Large intestine (tissue), 3 donors: ENCODE data around the gene CEP350. TPM values are rescaled to one million over a fixed set of nuclear protein-coding genes. Genes with fewer than 3 reads are reported as not detected.

Source experiments
- DNase-seq, 2 donors: peaks; one replicate each; pipeline versions ENCODE4 v3.0.0 to v3.0.0-alpha.2; 2013
- H3K27ac ChIP-seq: one replicate; pipeline ENCODE4 v1.5.1; 2013; ENCODE audit warnings: low read length
- H3K27me3 ChIP-seq: 2 replicates; pipeline ENCODE4 v1.6.1; 2013; ENCODE audit warnings: low read length; ENCODE audit not compliant: control insufficient read depth, insufficient read depth
- H3K36me3 ChIP-seq: 2 replicates; pipeline ENCODE4 v1.6.1; 2013; ENCODE audit warnings: low read length; ENCODE audit not compliant: control insufficient read depth, insufficient read depth
- H3K4me1 ChIP-seq: one replicate; pipeline ENCODE4 v1.6.1; 2013; ENCODE audit warnings: low read length; ENCODE audit not compliant: control insufficient read depth, insufficient read depth
- H3K4me3 ChIP-seq: one replicate; pipeline ENCODE4 v1.5.1; 2013; ENCODE audit warnings: low read length
- H3K9me3 ChIP-seq: one replicate; pipeline ENCODE4 v1.6.1; 2013; ENCODE audit warnings: mild to moderate bottlenecking, low read depth, low read length, moderate library complexity; ENCODE audit not compliant: control insufficient read depth
- WGBS: methylation state at CpG from one replicate; pipeline ENCODE4 v1.1.5; 2013; ENCODE audit warnings: low lambda C conversion rate; ENCODE audit not compliant: insufficient coverage; 5-methylcytosine and 5-hydroxymethylcytosine counted together
- polyA plus RNA-seq: library from polyadenylated mRNA; unstranded; fragments of 120-200 nt; gene quantifications from one replicate; pipeline ENCODE4 v1.2.1, GENCODE V29; 2013

Gene CEP350
- polyA plus RNA-seq, 1 donor, result 34.2 TPM

DNA sequence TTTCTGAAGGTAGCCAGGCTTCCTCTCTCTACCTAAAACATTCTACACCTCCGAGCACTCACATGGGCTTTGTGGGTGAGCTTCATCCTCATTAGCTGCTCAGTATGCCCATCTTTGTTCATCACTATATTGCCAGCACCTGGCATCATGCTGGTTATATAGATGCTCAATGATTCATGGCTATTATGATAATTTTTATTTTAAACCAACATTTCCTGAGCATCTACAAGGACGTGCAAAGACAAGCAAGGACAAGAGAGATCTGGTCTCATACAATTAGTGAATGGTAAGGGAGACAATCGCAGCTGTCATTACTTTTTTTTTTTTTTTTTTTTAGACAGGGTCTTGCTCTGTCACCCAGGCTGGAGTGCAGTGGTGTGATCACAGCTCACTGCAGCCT is 188.7 kb downstream of the CEP350 start:
- no peaks in the 10 kb centered on the region for H3K9me3 ChIP-seq

DNA sequence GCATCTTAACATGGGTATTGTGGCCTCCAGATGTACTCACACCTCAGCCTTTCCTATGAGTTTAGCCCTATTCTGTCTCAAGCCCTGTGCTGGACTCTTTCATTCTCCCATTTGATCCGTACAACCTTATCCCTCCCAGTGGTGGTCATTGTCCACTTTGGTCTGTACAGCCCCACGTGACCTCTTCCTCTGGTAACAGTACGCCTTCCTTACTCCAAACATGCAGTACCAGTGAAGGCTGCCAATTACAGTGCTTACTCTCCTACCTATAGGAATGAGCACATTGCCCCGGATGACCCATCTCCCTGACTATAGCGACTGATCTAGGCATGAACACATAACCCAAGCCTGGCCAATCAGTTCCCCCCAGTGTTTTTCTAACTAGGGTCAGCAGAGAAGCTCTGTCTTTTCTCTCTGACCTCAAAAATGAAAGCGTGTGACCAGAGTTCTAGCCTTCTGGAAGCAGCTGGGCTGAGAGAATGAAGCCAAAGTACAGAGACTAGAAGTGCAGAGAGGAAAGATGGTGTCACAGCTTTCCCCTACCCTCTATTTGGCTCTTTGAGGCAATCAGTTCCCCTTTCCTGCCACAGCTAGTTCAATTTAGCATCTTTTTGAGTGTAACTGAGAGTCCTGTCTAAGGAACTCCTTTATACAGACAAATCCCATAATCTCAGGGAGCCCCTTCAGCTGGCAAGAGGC is 190.2 kb downstream of the CEP350 start:
- no peak for DNase-seq
- no peaks in the 10 kb centered on the region for H3K36me3 ChIP-seq
- H3K4me3 ChIP-seq, result no peak overlapping the region
- no CpG with 5 or more reads among the region's 6 CpGs for WGBS
- peaks cover 11% of the 10 kb centered on the region for H3K27me3 ChIP-seq
- H3K9me3 ChIP-seq, result no peaks in the 10 kb centered on the region
- H3K27ac ChIP-seq, result no peak overlapping the region
- no peaks in the 10 kb centered on the region for H3K4me1 ChIP-seq

More for the DNA sequence above, 188.7 kb downstream of the CEP350 start:
- peaks cover 6% of the 10 kb centered on the region for H3K27me3 ChIP-seq
- no peaks in the 10 kb centered on the region for H3K4me1 ChIP-seq
- no peak overlapping the region for H3K4me3 ChIP-seq
- WGBS, result 75% methylated on average over 1 of the region's 3 CpGs
- no peaks in the 10 kb centered on the region for H3K36me3 ChIP-seq
- no peak overlapping the region for H3K27ac ChIP-seq
- no peak for DNase-seq

DNA sequence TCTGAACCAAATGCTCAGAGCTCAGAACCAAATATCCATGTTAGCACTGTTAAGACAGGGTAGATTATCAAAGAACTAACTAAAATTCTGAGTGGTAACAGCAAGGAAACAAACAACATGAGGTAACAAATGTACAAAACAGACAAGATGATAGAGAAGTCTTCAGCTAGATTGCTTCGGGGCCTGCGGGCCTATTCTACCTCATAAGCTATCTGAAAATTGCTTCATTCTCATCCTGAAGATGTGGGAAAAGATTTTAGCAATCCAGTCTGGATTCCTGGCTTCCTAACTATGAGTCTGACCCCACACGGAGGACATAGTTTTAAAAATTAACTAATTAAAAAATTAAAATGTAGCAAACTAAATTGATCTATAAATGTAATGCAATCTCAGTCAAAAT is 190.8 kb downstream of the CEP350 start:
- no peaks in the 10 kb centered on the region for H3K4me1 ChIP-seq
- DNase-seq, result no peak
- no peaks in the 10 kb centered on the region for H3K36me3 ChIP-seq
- no peak overlapping the region for H3K4me3 ChIP-seq
- peaks cover 11% of the 10 kb centered on the region for H3K27me3 ChIP-seq
- no peak overlapping the region for H3K27ac ChIP-seq
- no peaks in the 10 kb centered on the region for H3K9me3 ChIP-seq
- no CpG with 5 or more reads among the region's 3 CpGs for WGBS

DNA sequence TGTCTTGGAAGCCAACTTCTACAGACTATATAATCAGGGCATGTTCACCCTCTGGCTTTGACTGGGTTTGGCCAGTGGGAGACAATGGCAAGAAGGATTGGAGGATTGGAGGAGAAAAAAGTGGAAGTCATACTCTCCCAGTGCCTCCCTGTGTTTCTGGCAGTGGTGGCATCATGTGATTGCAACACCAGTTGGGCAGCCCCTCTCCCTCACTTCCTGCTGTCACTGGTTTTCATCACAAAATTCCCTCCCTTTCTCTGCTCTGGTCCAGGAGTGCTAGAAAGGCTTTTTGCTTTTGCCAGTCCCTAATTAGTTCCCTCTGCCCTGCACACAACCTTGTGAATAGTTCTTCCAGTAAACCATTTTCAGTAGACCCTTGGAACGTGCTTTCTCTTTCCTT is 196.4 kb downstream of the CEP350 start:
- H3K27me3 ChIP-seq, result peaks cover 31% of the 10 kb centered on the region
- WGBS, result 89% methylated on average over 1 of the region's 1 CpG
- no peak overlapping the region for H3K27ac ChIP-seq
- no peak for DNase-seq
- H3K4me3 ChIP-seq, result no peak overlapping the region
- H3K36me3 ChIP-seq, result no peaks in the 10 kb centered on the region
- no peaks in the 10 kb centered on the region for H3K9me3 ChIP-seq
- H3K4me1 ChIP-seq, result peaks cover 5% of the 10 kb centered on the region

DNA sequence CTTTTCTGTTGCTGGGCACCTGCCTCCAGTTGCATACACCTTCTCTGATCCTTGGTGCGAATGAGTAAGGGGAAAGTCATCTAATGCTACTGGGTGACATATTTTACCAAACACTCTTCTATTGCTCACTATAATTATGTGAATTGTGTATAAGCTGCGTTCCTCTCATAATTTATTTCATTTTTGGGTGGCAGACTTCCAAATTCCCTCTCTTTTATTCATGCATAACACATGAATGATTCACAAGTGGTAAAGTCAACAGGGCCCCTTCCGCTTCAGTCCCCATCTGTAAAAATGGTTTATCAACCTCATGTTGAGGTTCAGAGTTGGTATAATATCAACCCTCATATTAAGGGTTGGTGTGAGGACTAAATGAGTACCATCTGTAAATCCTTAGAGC is 196.9 kb downstream of the CEP350 start:
- peaks cover 31% of the 10 kb centered on the region for H3K27me3 ChIP-seq

DNA sequence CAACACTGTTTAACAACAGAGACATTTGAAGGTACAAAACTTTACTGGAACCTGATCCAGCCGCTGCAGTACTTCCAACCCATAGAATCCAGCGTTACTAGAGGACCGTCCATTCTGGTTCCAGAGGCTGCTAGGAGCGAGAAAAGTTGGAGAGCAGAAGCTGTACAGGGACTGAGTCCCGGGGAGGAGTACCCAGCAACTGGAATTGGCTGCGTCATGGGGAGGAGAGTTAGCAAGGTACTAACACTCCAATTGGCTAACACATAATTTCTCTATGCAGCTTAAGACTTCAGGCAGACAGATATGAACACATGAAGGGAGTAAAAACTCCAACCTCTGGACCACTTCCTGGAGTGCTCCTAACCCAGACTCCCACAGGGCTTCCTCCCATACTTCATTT is 198.0 kb downstream of the CEP350 start:
- Histone ChIP-seq H3K4me3 (no peak overlapping the region), H3K27me3 (peaks cover 31% of the 10 kb centered on the region), H3K9me3 (no peaks in the 10 kb centered on the region), H3K36me3 (no peaks in the 10 kb centered on the region), H3K4me1 (peaks cover 10% of the 10 kb centered on the region), H3K27ac (no peak overlapping the region)
- WGBS, result no CpG with 5 or more reads among the region's 6 CpGs
- DNase-seq, result no peak

More for the DNA sequence above, 196.9 kb downstream of the CEP350 start:
- H3K4me3 ChIP-seq, result no peak overlapping the region
- no peak for DNase-seq
- H3K9me3 ChIP-seq, result no peaks in the 10 kb centered on the region
- H3K4me1 ChIP-seq, result peaks cover 5% of the 10 kb centered on the region
- no peak overlapping the region for H3K27ac ChIP-seq
- no peaks in the 10 kb centered on the region for H3K36me3 ChIP-seq
- WGBS, result 100% methylated on average over 1 of the region's 3 CpGs

DNA sequence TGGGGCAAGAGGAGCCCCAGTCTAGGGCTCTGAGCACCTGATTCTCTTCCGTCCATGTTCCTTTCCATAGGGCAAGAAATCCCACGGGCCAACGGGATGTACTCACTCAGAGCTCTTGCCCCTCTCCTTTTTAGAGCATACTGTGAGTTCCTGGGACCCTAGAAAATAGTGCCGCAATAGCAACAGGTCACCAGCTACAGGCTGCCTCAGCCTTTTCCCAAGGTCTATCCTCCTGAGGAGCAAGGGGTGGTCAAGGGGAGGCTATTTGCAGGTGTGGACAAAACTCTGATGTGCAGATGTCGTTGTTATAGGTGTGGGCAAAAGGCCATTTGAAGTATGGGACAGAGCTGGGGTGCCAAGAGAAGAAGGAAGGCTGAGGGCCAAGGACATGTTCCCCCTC is 198.4 kb downstream of the CEP350 start:
- no peak for DNase-seq
- Histone ChIP-seq H3K4me3 (no peak overlapping the region), H3K36me3 (no peaks in the 10 kb centered on the region), H3K27me3 (peaks cover 31% of the 10 kb centered on the region), H3K9me3 (no peaks in the 10 kb centered on the region), H3K27ac (no peak overlapping the region), H3K4me1 (peaks cover 12% of the 10 kb centered on the region)
- no CpG with 5 or more reads among the region's 5 CpGs for WGBS

DNA sequence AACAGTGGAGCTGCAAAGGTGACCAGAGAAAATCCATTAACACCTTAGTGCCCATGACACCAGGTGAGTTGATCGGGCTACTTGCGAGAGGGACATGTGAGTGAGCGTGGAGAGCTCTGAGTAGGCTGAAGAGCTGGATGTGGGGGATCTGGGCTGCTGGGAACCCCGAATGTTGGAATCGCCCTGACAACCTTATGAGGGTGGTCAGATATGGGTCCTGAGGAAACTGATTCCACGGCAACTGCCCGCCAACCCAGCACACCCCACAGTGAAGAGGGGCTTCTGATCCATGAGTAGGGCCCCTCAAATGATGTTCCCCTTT is 199.4 kb downstream of the CEP350 start:
- peak overlapping the region; percentile 53 for H3K27ac ChIP-seq
- no CpG with 5 or more reads among the region's 7 CpGs for WGBS
- H3K9me3 ChIP-seq, result no peaks in the 10 kb centered on the region
- peaks cover 21% of the 10 kb centered on the region for H3K4me1 ChIP-seq
- H3K27me3 ChIP-seq, result peaks cover 31% of the 10 kb centered on the region
- no peak for DNase-seq
- H3K36me3 ChIP-seq, result no peaks in the 10 kb centered on the region
- H3K4me3 ChIP-seq, result peak overlapping the region; percentile 81

DNA sequence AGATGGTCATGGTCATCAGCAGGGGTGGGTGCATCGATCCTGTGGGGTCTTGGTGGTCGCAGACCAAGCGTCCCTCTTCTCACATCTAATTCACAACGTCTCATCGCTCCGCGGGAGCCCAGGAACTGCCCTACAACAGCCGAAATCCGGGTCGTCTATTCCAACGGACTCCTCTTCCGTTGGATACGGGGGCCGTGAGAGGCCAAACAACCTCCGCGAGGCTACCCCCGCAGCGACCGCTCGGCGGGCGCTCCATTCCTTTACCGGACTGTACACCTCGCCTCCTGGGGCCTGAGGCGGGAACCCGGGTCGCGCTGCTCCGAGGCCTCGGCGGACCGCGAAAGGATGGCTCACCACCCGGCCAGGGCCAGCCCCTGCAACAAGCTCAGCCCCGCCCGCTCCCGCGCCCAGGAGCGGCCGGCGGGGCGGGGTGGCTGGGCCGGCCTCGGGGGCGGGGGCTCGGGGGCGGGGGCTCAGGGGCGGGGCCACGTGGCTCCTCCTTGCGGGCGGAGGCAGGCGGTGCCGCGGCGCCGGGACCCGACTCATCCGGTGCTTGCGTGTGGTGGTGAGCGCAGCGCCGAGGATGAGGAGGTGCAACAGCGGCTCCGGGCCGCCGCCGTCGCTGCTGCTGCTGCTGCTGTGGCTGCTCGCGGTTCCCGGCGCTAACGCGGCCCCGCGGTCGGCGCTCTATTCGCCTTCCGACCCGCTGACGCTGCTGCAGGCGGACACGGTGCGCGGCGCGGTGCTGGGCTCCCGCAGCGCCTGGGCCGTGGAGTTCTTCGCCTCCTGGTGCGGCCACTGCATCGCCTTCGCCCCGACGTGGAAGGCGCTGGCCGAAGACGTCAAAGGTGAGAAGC is 199.9 kb downstream of the CEP350 start, which contains the start of gene QSOX1:
QSOX1 (plus strand) TSS at position 545 of the 857 bp plus-strand sequence; CDS start at position 584, 39 bp downstream.
- H3K36me3 ChIP-seq, result no peaks in the 10 kb centered on the region
- peaks cover 29% of the 10 kb centered on the region for H3K27me3 ChIP-seq
- H3K27ac ChIP-seq, result peak within 1 kb of the TSS; percentile 53
- H3K4me1 ChIP-seq, result peaks cover 26% of the 10 kb centered on the region
- DNase-seq, result peak; percentile 80 to 90
- no peaks in the 10 kb centered on the region for H3K9me3 ChIP-seq
- WGBS, result no CpG with 5 or more reads among the region's 100 CpGs
- H3K4me3 ChIP-seq, result peak within 1 kb of the TSS; percentile 81

DNA sequence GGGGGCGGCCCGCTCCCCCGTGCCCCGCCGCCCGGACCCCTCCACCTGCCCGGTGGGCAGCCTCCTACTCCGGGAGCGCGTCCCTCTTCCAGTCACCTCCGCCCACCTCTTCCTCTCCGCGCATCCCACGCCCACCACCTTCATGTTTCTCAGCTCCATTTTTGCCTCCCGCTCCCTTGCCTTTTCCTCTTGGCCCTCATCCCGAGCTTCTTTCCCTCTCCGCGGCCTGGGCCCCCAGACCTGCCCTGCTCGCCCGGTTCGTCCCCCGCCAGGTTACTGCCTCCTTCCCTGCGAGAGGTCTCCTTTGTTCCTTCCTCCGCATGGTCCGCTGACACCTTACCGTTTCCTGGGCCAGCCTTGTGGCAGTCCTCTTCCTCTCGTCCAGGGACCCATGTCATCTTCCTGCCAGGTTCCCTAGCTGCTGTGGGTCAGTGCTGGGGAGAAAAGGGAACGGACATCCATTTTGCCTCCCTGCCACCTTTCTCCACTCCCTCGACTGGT is 200.6 kb downstream of the CEP350 start:
- peak in 1 of 2 donors; percentile 34 for DNase-seq
- peaks cover 26% of the 10 kb centered on the region for H3K4me1 ChIP-seq
- H3K27me3 ChIP-seq, result peaks cover 27% of the 10 kb centered on the region
- no peak overlapping the region for H3K27ac ChIP-seq
- no peaks in the 10 kb centered on the region for H3K9me3 ChIP-seq
- WGBS, result 0% methylated on average over 1 of the region's 29 CpGs
- no peaks in the 10 kb centered on the region for H3K36me3 ChIP-seq
- peak overlapping the region; percentile 56 for H3K4me3 ChIP-seq
